IMR-90 (cell line): Measurements from ENCODE around the gene NRL. TPM values are rescaled to one million over a fixed set of nuclear protein-coding genes. Genes with fewer than 3 reads are reported as not detected.

Experiments used
- ATAC-seq: fragments of 200-7000 bp; cut with Tn5 transposase; 2 replicates; pipeline ENCODE4 v1.9.1; 2020; ENCODE audit warnings: low read depth, mild to moderate bottlenecking, moderate library complexity
- BruUV-seq: library from RNA; stranded (reverse); fragments of 400-500 nt; replicated peaks from 2 replicates; lab custom pipeline; 2021; lab: Mats Ljungman, UMichigan
- CTCF ChIA-PET: fragments of 300-600 bp; formaldehyde crosslinking; extraction: SDS; loops from one replicate; lab custom pipeline; 2021; ENCODE audit warnings: antibody characterized with exemption; lab: Yijun Ruan, JAX
- POLR2A ChIA-PET: fragments of 300-600 bp; sonication (Branson Sonifier 250); formaldehyde crosslinking; loops from one replicate; lab custom pipeline; 2022; ENCODE audit warnings: antibody characterized with exemption; ENCODE audit not compliant: unreplicated experiment; lab: Charles Lee
- DNase-seq: peaks from one replicate; pipeline ENCODE4 v3.0.0; 2013
- H2AFZ ChIP-seq: replicated peaks from 2 replicates; pipeline ENCODE3; 2013; ENCODE audit warnings: low read length, mild to moderate bottlenecking; ENCODE audit not compliant: poor library complexity
- H2AK5ac ChIP-seq: 2 replicates; pipeline ENCODE4 v1.6.1; 2013; ENCODE audit warnings: low read depth, low read length, inconsistent platforms
- H2AK9ac ChIP-seq: replicated peaks from 2 replicates; pipeline ENCODE3; 2013; ENCODE audit warnings: mild to moderate bottlenecking, low read depth, low read length, moderate library complexity; ENCODE audit not compliant: poor library complexity
- H2BK120ac ChIP-seq: 2 replicates; pipeline ENCODE4 v1.6.1; 2013; ENCODE audit warnings: low read depth, low read length, inconsistent platforms
- H2BK15ac ChIP-seq: 3 replicates; pipeline ENCODE4 v1.6.1; 2013; ENCODE audit warnings: low read depth, low read length, inconsistent platforms
- H2BK20ac ChIP-seq: 2 replicates; pipeline ENCODE4 v1.6.1; 2013; ENCODE audit warnings: low read depth, mild to moderate bottlenecking, inconsistent platforms, low read length, moderate library complexity
- H2BK5ac ChIP-seq: 2 replicates; pipeline ENCODE4 v1.6.1; 2013; ENCODE audit warnings: mild to moderate bottlenecking, low read depth, low read length, inconsistent platforms; ENCODE audit not compliant: poor library complexity, severe bottlenecking
- H3K14ac ChIP-seq: replicated peaks from 2 replicates; pipeline ENCODE4 v1.6.1; 2013; ENCODE audit warnings: low read depth, low read length, inconsistent platforms
- H3K18ac ChIP-seq: 2 replicates; pipeline ENCODE4 v1.6.1; 2013; ENCODE audit warnings: low read depth, low read length, control low read depth
- H3K23ac ChIP-seq: 2 replicates; pipeline ENCODE4 v1.6.1; 2013; ENCODE audit warnings: low read depth, low read length, inconsistent platforms
- H3K27ac ChIP-seq: 2 replicates; pipeline ENCODE4 v1.5.1; 2013; ENCODE audit warnings: mild to moderate bottlenecking, control low read depth, low read length; ENCODE audit not compliant: insufficient read depth
- H3K27me3 ChIP-seq: 2 replicates; pipeline ENCODE4 v1.6.1; 2013; ENCODE audit warnings: low read length; ENCODE audit not compliant: control insufficient read depth, insufficient read depth
- H3K36me3 ChIP-seq: 2 replicates; pipeline ENCODE4 v1.6.1; 2013; ENCODE audit warnings: low read length, mixed read lengths; ENCODE audit not compliant: control insufficient read depth, insufficient read depth
- H3K4ac ChIP-seq: 2 replicates; pipeline ENCODE4 v1.6.1; 2013; ENCODE audit warnings: low read depth, low read length, inconsistent platforms
- H3K4me1 ChIP-seq: 2 replicates; pipeline ENCODE4 v1.6.1; 2013; ENCODE audit warnings: low read length, mixed read lengths; ENCODE audit not compliant: control insufficient read depth, insufficient read depth
- H3K4me2 ChIP-seq: 2 replicates; pipeline ENCODE4 v1.6.1; 2013; ENCODE audit warnings: low read depth, mild to moderate bottlenecking, control low read depth, low read length, moderate library complexity
- H3K4me3 ChIP-seq: 2 replicates; pipeline ENCODE4 v1.5.1; 2013; ENCODE audit warnings: low read depth, mild to moderate bottlenecking, control low read depth, low read length, moderate library complexity; ENCODE audit not compliant: insufficient read depth
- H3K56ac ChIP-seq: 2 replicates; pipeline ENCODE4 v1.6.1; 2013; ENCODE audit warnings: low read length, inconsistent platforms; ENCODE audit not compliant: insufficient read depth; ENCODE audit errors: extremely low read depth
- H3K79me1 ChIP-seq, 2 experiments: 2 replicates each; pipeline ENCODE4 v1.6.1; 2013; ENCODE audit warnings: low read length in 2 of 2, inconsistent platforms in 1 of 2, low read depth in 1 of 2
- H3K9ac ChIP-seq: 2 replicates; pipeline ENCODE4 v1.6.1; 2013; ENCODE audit warnings: low read depth, low read length, control low read depth
- H3K9me1 ChIP-seq: 2 replicates; pipeline ENCODE4 v1.6.1; 2013; ENCODE audit warnings: low read length, inconsistent platforms; ENCODE audit not compliant: insufficient read depth
- H3K9me3 ChIP-seq: 2 replicates; pipeline ENCODE4 v1.6.1; 2013; ENCODE audit warnings: low read length; ENCODE audit not compliant: control insufficient read depth, insufficient read depth
- H4K20me1 ChIP-seq: 2 replicates; pipeline ENCODE4 v1.6.1; 2013; ENCODE audit warnings: low read length, inconsistent platforms; ENCODE audit not compliant: insufficient read depth
- H4K5ac ChIP-seq: 2 replicates; pipeline ENCODE4 v1.6.1; 2013; ENCODE audit warnings: mild to moderate bottlenecking, low read depth, low read length, control low read depth
- H4K8ac ChIP-seq, 2 experiments: 2 replicates each; pipeline ENCODE4 v1.6.1; 2013; ENCODE audit warnings: low read depth in 2 of 2, low read length in 2 of 2, control low read depth in 1 of 2, inconsistent platforms in 1 of 2
- H4K91ac ChIP-seq: 2 replicates; pipeline ENCODE4 v1.6.1; 2013; ENCODE audit warnings: low read depth, low read length, inconsistent platforms; ENCODE audit not compliant: insufficient read depth
- BHLHE40 ChIP-seq: fragments of 150-350 bp; IDR thresholded peaks from 2 replicates; pipeline ENCODE4 v1.6.1; 2016; ENCODE audit warnings: mild to moderate bottlenecking, low read depth, low read length
- CEBPB ChIP-seq: IDR thresholded peaks from 2 replicates; pipeline ENCODE4 v1.6.1; 2012; ENCODE audit warnings: low read depth, low read length, improper control_type of control experiment
- WGBS, 2 experiments: methylation state at CpG; one replicate each; pipeline versions ENCODE4 v1.1.5 to v1.1.7; 2013; ENCODE audit warnings: missing lambda C conversion rate in 2 of 2; ENCODE audit not compliant: insufficient read length in 1 of 2; ENCODE audit errors: extremely low coverage in 2 of 2; 5-methylcytosine and 5-hydroxymethylcytosine counted together
- dilution Hi-C: fragments of 300-500 bp; cut with HindIII; formaldehyde crosslinking; loops from one replicate; pipeline ENCODE4 v1.14.3; 2018; ENCODE audit warnings: low sequenced_read_pairs; ENCODE audit not compliant: unreplicated experiment
- in situ Hi-C: fragments of 300-500 bp; cut with MboI; formaldehyde crosslinking; loops from 3 replicates; pipeline ENCODE4 v1.14.3; 2019; ENCODE audit warnings: low sequenced_read_pairs, inconsistent platforms, mixed read lengths
- intact Hi-C: fragments of 100-400 bp; cut with micrococcal nuclease; formaldehyde crosslinking; loops from 2 replicates; pipeline ENCODE4 v1.10.0; 2022
- polyA plus RNA-seq, 3 experiments: library from polyadenylated mRNA; depleted of rRNA; stranded (reverse); fragments of >200 nt; gene quantifications; 2 replicates each; pipeline ENCODE4 v1.2.3, GENCODE V29; 2012; ENCODE audit warnings: low replicate concordance in 1 of 3
- total RNA-seq: library from RNA; depleted of rRNA; stranded (reverse); fragments of >200 nt; gene quantifications from 2 replicates; pipeline ENCODE4 v1.2.3, GENCODE V29; 2012

NRL gene
- total and polyA plus RNA-seq, 2 of the 4 experiments (the other 2 are of a cell fraction) = 0.18 to 0.70 TPM

- no peak overlapping the region for H2BK5ac ChIP-seq
- H4K8ac ChIP-seq = no peak overlapping the region
- no peak overlapping the region for H3K18ac ChIP-seq
- ChIA-PET POLR2A (no interaction called here), CTCF (no interaction called here)
- H2BK120ac ChIP-seq = no peak overlapping the region
- H3K9me3 ChIP-seq = no peaks in the 10 kb centered on the region
- no peak overlapping the region for H2AK5ac ChIP-seq
- TF ChIP-seq CEBPB = no peak
- no peak for TF ChIP-seq BHLHE40
- H2BK15ac ChIP-seq = no peak overlapping the region
- no peak overlapping the region for H3K4me3 ChIP-seq
- H3K4me2 ChIP-seq = no peak overlapping the region
- H4K5ac ChIP-seq = no peak overlapping the region
- no peak overlapping the region for H2BK20ac ChIP-seq
- H2AK9ac ChIP-seq = no peak overlapping the region
- peaks cover 82% of the 10 kb centered on the region for H3K27me3 ChIP-seq
- no CpG with 5 or more reads among the region's 11 CpGs for WGBS, 2 experiments
- H3K79me1 ChIP-seq = no peaks in the 10 kb centered on the region
- DNase-seq = no peak
- dilution Hi-C loops (no loop called here), in situ Hi-C loops (no loop called here), intact Hi-C loops (no loop called here)
- H3K9me1 ChIP-seq = no peaks in the 10 kb centered on the region
- no peaks in the 10 kb centered on the region for H3K4me1 ChIP-seq
- BruUV-seq = no TSS peak
- no peak overlapping the region for H4K91ac ChIP-seq
- ATAC-seq = no peak
- H3K9ac ChIP-seq = no peak overlapping the region
- no peaks in the 10 kb centered on the region for H4K20me1 ChIP-seq
- H2AFZ ChIP-seq = no peak overlapping the region
- H3K23ac ChIP-seq = no peak overlapping the region
- H3K14ac ChIP-seq = no peak overlapping the region
- H3K4ac ChIP-seq = no peak overlapping the region
- H3K56ac ChIP-seq = no peak overlapping the region
- H3K36me3 ChIP-seq = no peaks in the 10 kb centered on the region
- H3K27ac ChIP-seq = no peak overlapping the region
Observed at GRCh38 chr14:24074625-24075484, 39.9 kb downstream of the NRL start.
